GM18502 (cell line): ENCODE data around the gene C1orf105.

Experiments
- ATAC-seq: cut with Tn5 transposase; IDR thresholded peaks from one replicate; pipeline ENCODE4 v1.9.1; 2021; ENCODE audit warnings: mild to moderate bottlenecking; ENCODE audit not compliant: unreplicated experiment, poor library complexity

Gene C1orf105

GRCh38 chr1:172394811-172395210 lies 25.7 kb upstream of the C1orf105 start:
- ATAC-seq = no peak

- ATAC-seq = no peak
These were observed 24.9 kb upstream of the C1orf105 start for GRCh38 chr1:172395576-172395975.

DNA sequence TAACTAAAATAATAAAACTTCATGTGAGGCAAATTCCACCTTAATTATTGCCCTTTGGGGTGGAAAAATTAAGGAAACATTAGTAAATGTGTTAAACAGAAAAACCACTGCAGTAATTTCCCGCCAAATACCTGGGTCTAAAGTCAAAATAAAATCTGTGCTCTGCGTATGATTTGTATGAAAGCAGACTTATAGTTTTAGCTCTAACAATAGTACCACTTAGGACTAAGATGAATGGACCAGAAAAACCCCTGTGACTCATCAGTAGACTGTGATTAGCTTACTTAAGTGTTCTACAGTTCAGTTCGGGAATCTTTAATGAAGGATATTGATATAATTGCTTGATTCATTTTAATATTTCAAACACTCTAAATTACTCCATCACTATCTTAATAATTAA lies 23.3 kb upstream of the C1orf105 start:
- no peak for ATAC-seq

DNA sequence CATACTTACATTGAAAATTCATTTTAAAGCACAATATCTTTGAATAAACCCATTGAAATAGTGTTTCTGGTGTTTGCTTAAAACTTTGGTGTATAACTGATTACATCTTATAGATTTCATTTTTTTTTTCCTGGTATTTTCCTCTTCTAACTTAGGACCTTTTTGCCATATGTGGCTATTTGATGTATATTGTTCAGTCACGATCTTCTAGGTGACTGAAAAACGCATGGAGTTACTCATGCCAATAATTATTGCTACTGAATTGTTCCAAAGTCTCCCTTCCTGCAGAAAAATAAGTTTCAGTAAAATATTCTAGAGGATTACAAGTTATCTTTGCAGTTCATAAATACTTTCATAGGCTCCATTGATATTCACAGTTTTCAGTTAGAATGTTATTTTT lies 22.9 kb upstream of the C1orf105 start:
- no peak for ATAC-seq

DNA sequence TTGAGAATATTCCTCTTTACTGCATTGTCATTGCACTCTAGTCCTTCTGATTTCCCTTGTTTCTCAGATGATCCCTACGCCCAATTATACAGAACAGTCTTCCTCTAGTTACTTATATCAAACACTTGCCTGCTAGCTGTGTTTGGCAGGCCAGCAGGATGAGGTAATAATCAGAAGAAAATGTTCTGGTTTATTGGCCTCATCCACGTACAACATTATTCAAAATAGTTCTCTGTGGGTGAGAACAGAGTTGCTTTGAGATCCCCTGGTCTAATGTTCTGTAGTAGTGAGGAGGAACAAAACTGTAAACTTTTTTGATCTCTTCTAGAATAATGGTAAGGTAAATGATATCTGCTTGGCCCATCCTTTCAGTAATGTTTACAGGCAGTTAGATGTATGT lies 22.3 kb upstream of the C1orf105 start:
- ATAC-seq = no peak

DNA sequence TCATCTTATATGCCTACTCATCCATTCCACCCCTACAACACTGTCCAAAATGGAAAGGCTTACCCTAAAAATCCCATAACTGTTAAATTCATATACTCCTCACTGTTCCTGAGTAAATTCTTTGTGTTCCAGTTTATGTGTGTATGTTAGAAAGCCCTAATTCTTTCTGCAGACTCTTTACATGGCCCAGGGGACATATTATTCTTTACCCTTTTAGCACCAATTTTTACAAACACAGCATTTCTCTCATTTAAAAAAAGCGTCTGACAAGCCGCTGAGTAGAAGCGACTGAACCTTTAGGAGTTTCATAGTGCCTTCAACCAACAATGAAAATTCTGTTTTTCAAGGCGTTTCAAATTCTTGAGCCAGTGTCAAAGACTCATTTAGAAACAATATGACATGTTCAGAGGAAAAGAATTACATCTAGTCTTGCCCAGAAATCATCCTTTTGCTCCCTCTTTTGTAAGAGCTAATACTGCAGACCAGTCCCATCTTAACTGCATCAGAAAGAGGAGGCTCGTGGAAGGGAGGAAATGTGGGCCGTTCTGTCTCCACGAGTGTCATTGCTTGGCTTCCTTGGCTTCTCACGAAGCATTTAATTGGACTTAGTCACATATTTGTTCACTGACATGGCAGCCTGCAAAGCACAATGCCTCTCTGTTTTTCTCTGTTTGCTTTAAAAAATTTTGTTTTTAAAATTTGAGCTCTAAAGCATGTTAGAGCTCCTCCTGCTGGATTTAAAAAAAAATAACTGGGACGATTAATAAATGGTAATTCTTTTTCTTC lies 21.3 kb upstream of the C1orf105 start:
- ATAC-seq = no peak

DNA sequence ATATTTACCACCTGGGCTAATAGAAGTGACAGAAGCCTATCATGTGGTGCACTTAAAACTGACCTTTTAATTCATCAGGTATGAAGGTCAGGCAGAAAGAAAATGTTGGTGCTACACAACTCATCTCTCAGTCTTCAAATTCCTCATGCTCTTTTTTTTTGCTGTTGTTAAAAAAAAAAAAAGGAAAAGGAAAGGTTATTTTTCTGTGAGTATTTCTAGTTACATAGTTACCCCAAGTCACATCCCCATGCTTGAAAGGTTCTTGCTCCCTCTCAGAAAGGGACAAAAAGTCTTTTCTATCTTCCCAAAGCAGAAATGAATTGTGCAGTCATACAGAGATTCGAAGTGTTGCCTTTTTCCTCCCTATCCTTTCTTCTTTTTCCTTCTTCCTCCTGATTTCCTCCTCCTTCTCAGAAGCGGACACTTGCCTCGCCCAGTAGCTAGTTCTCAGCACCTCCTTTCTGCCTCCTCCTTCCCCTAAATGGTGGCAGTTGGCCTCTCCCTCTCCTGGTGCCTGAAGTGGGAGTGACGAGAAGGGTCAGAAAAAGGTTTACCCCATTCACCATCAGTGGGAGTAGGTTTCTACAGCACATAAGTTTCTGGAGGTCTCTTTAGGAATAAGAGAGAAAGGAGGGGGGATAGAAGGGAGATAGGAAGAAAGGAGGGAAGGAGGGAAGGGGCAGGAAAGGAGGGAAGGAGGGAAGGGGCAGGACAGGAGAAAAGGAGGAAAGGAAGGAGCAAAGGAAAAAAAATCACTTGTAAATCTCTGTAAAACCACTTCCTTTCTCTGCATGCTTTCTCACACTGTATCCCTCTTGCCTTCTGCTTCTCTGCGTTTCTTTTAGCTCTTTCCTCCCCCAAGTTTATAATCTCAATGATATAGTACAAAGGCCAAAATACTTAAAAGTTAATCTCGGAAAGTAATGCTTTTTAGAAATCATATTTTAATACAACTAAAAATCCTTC lies 20.4 kb upstream of the C1orf105 start:
- no peak for ATAC-seq

DNA sequence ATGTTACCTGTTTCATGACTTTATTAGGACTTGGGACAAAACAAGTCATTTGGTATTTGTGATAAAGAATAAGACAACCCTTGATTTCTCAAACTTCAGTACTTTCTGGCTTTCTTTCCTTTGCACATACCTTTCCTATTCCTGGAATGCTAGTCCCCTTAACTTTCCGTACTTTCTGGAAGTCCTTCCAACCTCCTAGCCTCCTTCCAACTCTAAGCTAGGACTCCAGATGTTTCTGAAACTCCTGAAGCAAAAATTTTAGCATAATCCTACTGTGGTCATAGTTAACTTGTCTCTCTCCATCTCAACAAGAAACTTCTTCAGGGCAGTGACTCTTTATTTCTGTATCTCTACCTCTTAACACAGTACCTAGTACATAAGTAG lies 19.8 kb upstream of the C1orf105 start:
- ATAC-seq = no peak

GRCh38 chr1:172401477-172401876 lies 19.0 kb upstream of the C1orf105 start:
- no peak for ATAC-seq

DNA sequence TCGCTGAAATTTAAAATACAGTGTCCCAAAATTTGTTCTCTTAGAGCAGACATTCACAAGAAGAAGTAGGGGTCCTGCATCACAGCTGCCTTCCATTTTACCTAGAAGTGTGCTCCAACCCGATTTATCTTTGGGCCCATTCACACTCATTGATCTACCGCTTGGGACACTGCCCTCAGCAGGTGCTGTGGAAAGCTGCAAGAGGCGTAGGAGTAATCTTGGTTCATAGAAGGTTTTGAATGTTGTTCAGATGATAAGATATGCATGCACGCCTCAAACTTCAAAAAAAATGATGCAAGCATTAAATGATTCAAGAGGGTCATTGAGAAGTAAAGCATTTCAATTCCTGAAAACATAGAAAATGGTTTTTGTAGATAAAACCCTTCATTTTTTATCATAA lies 18.6 kb upstream of the C1orf105 start:
- no peak for ATAC-seq

DNA sequence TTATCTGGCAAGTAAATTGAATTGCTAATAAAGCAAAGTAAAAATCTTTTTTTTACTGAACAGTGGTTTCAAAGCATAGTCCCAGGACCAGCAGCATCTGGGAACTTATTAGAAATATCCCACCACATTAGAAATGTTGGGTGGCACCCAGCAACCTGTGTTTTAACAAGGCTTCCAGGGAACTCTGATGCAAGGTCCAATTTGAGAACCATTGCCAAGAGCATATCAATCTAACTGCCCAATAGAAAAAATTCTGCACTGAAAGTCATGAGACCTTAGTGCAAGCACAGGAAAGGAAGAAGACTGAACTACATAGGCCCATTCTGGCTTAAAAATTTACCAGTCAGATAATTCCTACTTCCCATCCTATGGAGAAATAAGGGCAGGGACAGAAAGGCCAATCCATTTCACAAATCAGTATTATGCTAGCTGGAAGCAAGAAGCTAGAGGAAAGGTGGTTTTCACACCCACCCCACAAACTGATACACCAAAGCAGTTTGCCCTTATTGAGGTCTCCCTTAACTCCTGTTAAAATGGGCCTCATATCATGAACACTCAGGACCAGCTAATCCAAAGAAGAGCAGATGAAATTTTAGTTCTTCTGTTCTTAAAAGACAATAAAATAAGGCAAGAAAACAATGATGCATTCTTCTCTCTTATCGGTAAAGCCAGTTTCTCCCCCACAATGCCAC lies 17.5 kb upstream of the C1orf105 start:
- ATAC-seq = no peak

DNA sequence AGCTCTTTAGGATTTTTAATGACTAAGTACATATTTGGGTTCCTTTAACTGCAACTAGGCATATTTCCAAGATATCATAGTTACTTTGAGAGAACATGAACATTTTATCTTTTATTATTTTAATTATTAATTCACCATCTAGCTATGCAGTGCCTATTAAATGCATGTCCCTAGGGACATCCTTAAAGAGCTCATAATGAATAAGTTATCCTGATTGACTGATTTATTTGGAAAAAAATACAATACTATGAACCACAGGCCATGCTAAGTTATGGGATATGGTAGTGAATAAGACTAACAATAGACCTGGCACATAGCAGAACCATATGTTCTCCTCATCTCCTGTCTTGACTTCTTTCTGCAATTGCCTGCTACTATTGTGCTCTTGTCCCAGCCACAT lies 16.4 kb upstream of the C1orf105 start:
- ATAC-seq = no peak

- no peak for ATAC-seq
These were observed 14.6 kb upstream of the C1orf105 start for GRCh38 chr1:172405912-172406311.

DNA sequence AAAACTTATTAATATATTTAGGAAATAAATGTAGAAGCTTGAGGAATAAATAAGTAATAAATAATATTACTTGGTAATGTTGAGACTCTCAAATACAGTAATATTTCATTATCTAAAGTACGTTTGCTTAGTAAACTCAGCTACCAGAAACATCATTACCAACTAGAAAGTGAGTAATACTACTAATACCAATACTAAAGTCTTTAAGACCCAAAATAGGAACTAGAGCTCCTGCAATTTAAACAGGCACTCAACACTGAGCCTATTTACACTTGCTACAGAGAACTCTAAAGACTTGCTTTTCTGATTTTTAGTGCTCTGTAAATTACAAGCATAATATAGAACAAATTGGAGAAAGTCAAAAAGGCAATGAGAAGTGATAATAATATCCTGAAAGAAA lies 13.5 kb upstream of the C1orf105 start:
- ATAC-seq = no peak

GRCh38 chr1:172408958-172409357 lies 11.5 kb upstream of the C1orf105 start:
- no peak for ATAC-seq

DNA sequence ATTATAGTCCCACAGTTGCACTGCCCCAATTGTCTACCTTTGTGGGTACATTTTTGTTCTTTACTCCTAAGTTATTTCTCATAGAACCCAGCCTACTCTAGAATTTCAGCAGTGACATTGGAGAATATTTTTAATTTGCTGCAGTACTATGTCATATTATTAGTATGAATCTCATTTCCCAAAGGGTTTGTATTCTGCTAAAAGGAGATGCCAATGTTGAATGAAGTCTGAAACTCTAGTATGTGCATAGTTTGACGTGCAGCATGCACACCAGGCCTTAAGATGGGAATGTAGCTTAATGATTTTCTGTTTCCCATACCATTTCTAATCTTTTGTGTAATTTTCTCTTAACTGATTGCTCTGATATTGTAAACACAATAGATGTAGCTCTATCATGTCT lies 10.5 kb upstream of the C1orf105 start:
- ATAC-seq = no peak

DNA sequence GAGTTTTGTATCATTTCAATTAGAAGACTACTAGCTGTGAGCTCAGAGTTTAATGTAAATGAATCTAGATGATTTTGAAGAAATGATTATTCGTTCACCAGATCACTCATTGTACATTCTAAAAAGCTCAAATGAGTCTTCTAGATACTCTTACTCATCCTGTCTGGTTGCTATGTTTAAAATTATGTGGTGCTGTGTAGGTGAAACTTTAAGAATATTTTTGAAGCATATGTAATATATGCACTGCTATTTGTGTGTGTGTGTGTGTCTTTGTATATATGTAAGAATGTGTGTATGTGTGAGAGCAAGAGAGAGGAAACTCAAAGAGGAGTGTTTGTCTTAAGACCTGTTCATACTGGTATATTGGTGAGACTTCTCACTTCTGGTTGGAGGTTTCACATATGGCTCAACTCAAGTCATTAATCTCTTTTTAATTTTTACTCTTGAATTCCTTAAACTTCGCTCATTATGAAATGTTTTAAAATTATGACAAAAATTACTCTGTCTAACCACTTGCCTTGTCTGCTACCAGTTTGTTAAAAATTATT lies 8.6 kb upstream of the C1orf105 start:
- ATAC-seq = no peak

DNA sequence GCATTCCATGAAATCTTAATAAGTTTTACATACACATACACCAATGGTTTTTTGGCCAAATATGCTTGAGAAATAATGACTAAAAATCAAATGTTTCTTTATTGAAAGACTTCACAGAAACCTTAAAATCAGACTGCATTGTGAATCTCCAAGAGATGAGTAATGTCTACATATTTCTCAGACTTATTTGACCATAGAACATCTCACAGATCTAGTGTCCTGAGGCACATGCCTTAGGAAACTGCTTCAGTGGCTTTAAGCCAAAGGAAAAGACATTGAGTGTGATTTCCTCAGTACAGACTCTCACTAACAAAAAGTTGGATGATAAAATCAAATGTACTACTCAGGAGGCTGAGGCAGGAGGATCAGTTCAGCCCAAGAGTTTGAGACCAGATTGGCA lies 6.2 kb upstream of the C1orf105 start:
- ATAC-seq = no peak

DNA sequence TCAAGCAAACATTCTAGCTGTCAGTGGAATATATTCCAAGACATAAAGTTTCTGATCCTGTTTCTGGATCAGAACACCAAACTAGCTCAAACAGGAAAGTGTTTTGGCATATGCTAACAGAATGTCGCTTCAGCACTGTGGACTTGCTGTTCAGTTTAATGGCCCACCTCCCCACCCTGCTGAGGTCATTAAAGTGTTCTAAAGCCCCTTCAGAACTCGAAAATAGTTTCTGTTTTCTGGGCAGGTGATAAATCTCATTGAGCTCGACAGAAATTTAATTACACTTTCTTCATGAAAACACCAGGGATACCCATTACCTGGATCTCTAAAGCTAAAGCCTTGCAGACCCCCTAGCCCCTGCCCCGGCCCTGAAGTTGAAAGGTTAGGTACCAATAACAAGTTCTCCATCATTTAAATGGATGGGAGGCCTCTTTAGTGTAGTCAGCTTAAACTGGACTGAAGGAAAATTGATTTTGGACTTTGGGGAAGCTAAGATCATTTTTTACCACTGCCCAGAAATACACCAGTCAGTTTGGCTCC lies 3.9 kb upstream of the C1orf105 start:
- ATAC-seq = no peak

GRCh38 chr1:172417557-172417956 lies 2.9 kb upstream of the C1orf105 start:
- ATAC-seq = no peak
